GM12878 (cell line): ENCODE data around the gene RPUSD3. TPM values are rescaled to one million over a fixed set of nuclear protein-coding genes. Genes with fewer than 3 reads are reported as not detected.

Experiments used
- BCL3 ChIP-seq: IDR thresholded peaks from 2 replicates; pipeline ENCODE4 v1.6.1; 2011; ENCODE audit warnings: borderline replicate concordance, low read depth, mild to moderate bottlenecking, moderate library complexity, low read length; ENCODE audit not compliant: insufficient read depth, poor library complexity, severe bottlenecking
- CBX3 ChIP-seq: fragments of 200-600 bp; sonication (generic); IDR thresholded peaks from 2 replicates; pipeline ENCODE4 v1.6.1; 2016; ENCODE audit warnings: low read depth, borderline replicate concordance
- CEBPZ ChIP-seq: fragments of 150-350 bp; IDR thresholded peaks from 2 replicates; pipeline ENCODE4 v1.6.1; 2016; ENCODE audit warnings: low read depth, low read length
- JUNB ChIP-seq: IDR thresholded peaks from 2 replicates; pipeline ENCODE4 v1.6.1; 2016; ENCODE audit warnings: antibody characterized with exemption, mild to moderate bottlenecking
- JUND ChIP-seq: IDR thresholded peaks from 2 replicates; pipeline ENCODE4 v1.6.1; 2012; ENCODE audit warnings: low read depth, mild to moderate bottlenecking, low read length, improper control_type of control experiment, moderate library complexity
- NR2F1 ChIP-seq: fragments of 450-650 bp; conservative IDR thresholded peaks from 2 replicates; pipeline ENCODE4 v1.6.1; 2017; ENCODE audit warnings: mild to moderate bottlenecking
- POLR2AphosphoS2 ChIP-seq: IDR thresholded peaks from 2 replicates; pipeline ENCODE4 v1.6.1; 2011; ENCODE audit warnings: low read depth, mild to moderate bottlenecking, low read length, improper control_type of control experiment, moderate library complexity
- POU2F2 ChIP-seq: IDR thresholded peaks from 3 replicates; pipeline ENCODE4 v1.6.1; 2011; ENCODE audit warnings: low read depth, mild to moderate bottlenecking, low read length, borderline replicate concordance
- RB1 ChIP-seq: fragments of 450-650 bp; formaldehyde crosslinking; IDR thresholded peaks from 2 replicates; pipeline ENCODE4 v1.6.1; 2017; ENCODE audit warnings: mild to moderate bottlenecking, borderline replicate concordance
- WRNIP1 ChIP-seq: IDR thresholded peaks from 2 replicates; pipeline ENCODE4 v1.6.1; 2011; ENCODE audit warnings: low read depth, low read length, improper control_type of control experiment, borderline replicate concordance
- YBX1 ChIP-seq: fragments of 450-650 bp; IDR thresholded peaks from 2 replicates; pipeline ENCODE4 v1.6.1; 2016; ENCODE audit warnings: antibody characterized with exemption
- ZBTB33 ChIP-seq: fragments of 450-650 bp; IDR thresholded peaks from 2 replicates; pipeline ENCODE4 v1.6.1; 2017; ENCODE audit warnings: mild to moderate bottlenecking
- ZBTB4 ChIP-seq: fragments of 450-650 bp; formaldehyde crosslinking; IDR thresholded peaks from 2 replicates; pipeline ENCODE4 v1.4.0; 2022; ENCODE audit warnings: mild to moderate bottlenecking, moderate library complexity
- ZBTB40 ChIP-seq: fragments of 450-650 bp; IDR thresholded peaks from 2 replicates; pipeline ENCODE4 v1.6.1; 2016; ENCODE audit warnings: mild to moderate bottlenecking, moderate library complexity, borderline replicate concordance
- polyA plus RNA-seq, 11 experiments: library from polyadenylated mRNA; depleted of rRNA in 4 of 11; unstranded in 6 of 11; stranded (reverse) in 5 of 11; fragments of >200 nt; fragmentation: Nextera tagmentation in 4 of 11; fragmentation: Illumina TruSeq in 1 of 11; extraction: Ambion mirVana in 4 of 11; extraction: Trizol in 1 of 11; gene quantifications; 1 replicate in 1 of 11; 2 replicates in 10 of 11; pipeline versions ENCODE4 v1.2.1 to v1.2.3, GENCODE V29; 2011 to 2016; ENCODE audit warnings: inconsistent platforms in 2 of 11, missing spikeins in 2 of 11, low read depth in 1 of 11
- total RNA-seq, 4 experiments: library from RNA; depleted of rRNA in 3 of 4; stranded (reverse); fragments of >200 nt in 3 of 4; fragmentation: Illumina TruSeq in 1 of 4; extraction: Trizol in 1 of 4; gene quantifications; 2 replicates each; pipeline versions ENCODE4 v1.2.1 to v1.2.3, GENCODE V29; 2013 to 2021

Gene RPUSD3
- total and polyA plus RNA-seq, 10 of the 15 experiments (the other 5 are each of a cell fraction or from before 2014, with no cell fraction given): 6.4 to 72.9 (median 41.8) TPM

GRCh38 chr3:9809615-9810432 is 34.0 kb downstream of the RPUSD3 start, which contains the start of gene TTLL3 (continued):
- TF ChIP-seq CEBPZ (no peak), WRNIP1 (no peak), CBX3 (no peak), RB1 (no peak), ZBTB33 (no peak), YBX1 (no peak), ZBTB4 (no peak), NR2F1 (0 out of 2 replicates have a peak, but pooled peaks have one; percentile 35), POLR2AphosphoS2 (peak; percentile 69; the same call in 1 of the 2 replicates), JUNB (no peak), ZBTB40 (no peak; the same call in 1 of the 2 replicates), POU2F2 (no peak; the same call in 2 of the 3 replicates), JUND (no peak), BCL3 (peak; percentile 84)
